Calu3 (cell line): ENCODE results near the gene KLF18. TPM values are rescaled to one million over a fixed set of nuclear protein-coding genes. Genes with fewer than 3 reads are reported as not detected.

ENCODE experiments used
- BruUV-seq: library from RNA; stranded (reverse); fragments of 400-500 nt; replicated peaks from 2 replicates; lab custom pipeline; 2021; lab: Mats Ljungman, UMichigan
- CTCF ChIA-PET: fragments of 300-600 bp; sonication (Branson Sonifier 250); formaldehyde crosslinking; loops from one replicate; lab custom pipeline; 2022; ENCODE audit warnings: antibody characterized with exemption; lab: Charles Lee
- DNase-seq: peaks from one replicate; pipeline ENCODE4 v3.0.0; 2022
- H3K27ac Mint-ChIP-seq: one replicate; pipeline ENCODE4 v1.8.0; 2022; ENCODE audit warnings: mixed read lengths; ENCODE audit not compliant: unreplicated experiment
- H3K27me3 Mint-ChIP-seq: one replicate; pipeline ENCODE4 v1.8.0; 2022; ENCODE audit warnings: mixed read lengths; ENCODE audit not compliant: unreplicated experiment
- H3K36me3 Mint-ChIP-seq: one replicate; pipeline ENCODE4 v1.8.0; 2022; ENCODE audit warnings: mild to moderate bottlenecking, moderate library complexity, mixed read lengths; ENCODE audit not compliant: insufficient read depth, unreplicated experiment
- H3K4me1 Mint-ChIP-seq: one replicate; pipeline ENCODE4 v1.8.0; 2022; ENCODE audit warnings: mild to moderate bottlenecking, low read depth, mixed read lengths; ENCODE audit not compliant: unreplicated experiment
- H3K4me3 Mint-ChIP-seq: one replicate; pipeline ENCODE4 v1.8.0; 2022; ENCODE audit warnings: mild to moderate bottlenecking, low read depth, moderate library complexity, mixed read lengths; ENCODE audit not compliant: unreplicated experiment
- H3K9me3 Mint-ChIP-seq: one replicate; pipeline ENCODE4 v1.8.0; 2022; ENCODE audit warnings: low read depth, mixed read lengths; ENCODE audit not compliant: unreplicated experiment
- CTCF ChIP-seq: fragments of 200-600 bp; IDR thresholded peaks from one replicate; pipeline ENCODE4 v1.8.0; 2022; ENCODE audit warnings: antibody characterized with exemption; ENCODE audit not compliant: unreplicated experiment
- intact Hi-C: fragments of 100-400 bp; cut with micrococcal nuclease; formaldehyde crosslinking; loops from one replicate; pipeline ENCODE4 v1.10.0; 2022; ENCODE audit not compliant: unreplicated experiment
- total RNA-seq: library from RNA; stranded (reverse); gene quantifications from 2 replicates; pipeline ENCODE4 v1.2.3, GENCODE V29; 2022

Gene KLF18
- total RNA-seq, 1 experiment from 2014 or later = not detected

DNA sequence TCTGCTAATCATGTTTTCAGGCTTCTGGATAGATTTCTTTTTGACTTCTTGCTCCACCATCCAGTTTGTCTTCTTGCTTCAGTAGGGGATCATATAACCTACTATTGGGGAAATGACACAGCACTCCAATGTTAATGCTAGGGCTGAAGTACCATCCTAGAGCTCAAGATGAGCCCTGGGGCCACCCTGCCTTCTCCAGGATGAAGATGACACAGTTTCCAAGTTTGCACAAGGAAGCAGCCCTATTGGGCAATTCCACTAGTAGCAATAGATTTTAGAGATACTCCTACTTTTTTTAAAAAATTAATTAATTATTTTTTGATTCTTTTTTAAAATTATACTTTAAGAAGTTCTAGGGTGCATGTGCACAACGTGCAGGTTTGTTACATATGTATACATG, 11.3 kb upstream of the KLF18 start:
- peaks cover under 1% of the 10 kb centered on the region for H3K9me3 Mint-ChIP-seq
- no peak overlapping the region for H3K27ac Mint-ChIP-seq
- no peak overlapping the region for H3K4me3 Mint-ChIP-seq
- peaks cover 20% of the 10 kb centered on the region for H3K4me1 Mint-ChIP-seq
- no peak for TF ChIP-seq CTCF
- peaks cover 9% of the 10 kb centered on the region for H3K36me3 Mint-ChIP-seq
- no peaks in the 10 kb centered on the region for H3K27me3 Mint-ChIP-seq
- intact Hi-C loops = no loop called here
- DNase-seq = no peak
- CTCF ChIA-PET = no interaction called here
- no TSS peak for BruUV-seq

- Mint-ChIP-seq H3K27me3 (no peaks in the 10 kb centered on the region), H3K36me3 (peaks cover 9% of the 10 kb centered on the region), H3K9me3 (peaks cover 2% of the 10 kb centered on the region), H3K27ac (no peak overlapping the region), H3K4me1 (peaks cover 20% of the 10 kb centered on the region), H3K4me3 (no peak overlapping the region)
- BruUV-seq = no TSS peak
- TF ChIP-seq CTCF = no peak
- CTCF ChIA-PET = interaction anchor here (0.7 kb wide), 1 partner anchor 16 kb away, joined by 3 read pairs; no protein-coding TSS in a partner anchor
- intact Hi-C loops = no loop called here
- no peak for DNase-seq
Measured at GRCh38 chr1:44151808-44152207, 10.4 kb upstream of the KLF18 start.

DNA sequence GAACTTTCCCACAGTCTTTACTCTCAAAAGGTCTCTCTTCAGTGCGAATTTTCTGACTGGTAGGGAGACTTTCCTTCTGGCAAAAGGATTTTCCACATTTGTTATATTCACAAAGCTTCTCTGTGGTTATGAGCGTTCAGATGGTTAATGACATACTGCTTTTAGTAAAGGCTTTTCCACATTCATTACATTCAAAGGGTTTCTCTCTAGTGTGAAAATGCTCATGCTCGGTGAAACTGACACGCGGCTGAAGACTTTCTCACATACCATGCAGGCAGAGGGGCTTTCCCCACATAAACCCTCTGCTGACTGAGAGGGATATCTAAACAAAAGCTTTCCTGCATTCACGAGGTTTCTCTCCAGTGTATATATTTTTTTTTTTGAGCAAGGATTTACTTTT, 9.9 kb upstream of the KLF18 start:
- peaks cover 20% of the 10 kb centered on the region for H3K4me1 Mint-ChIP-seq
- no peak overlapping the region for H3K4me3 Mint-ChIP-seq
- peaks cover 9% of the 10 kb centered on the region for H3K36me3 Mint-ChIP-seq
- peaks cover 2% of the 10 kb centered on the region for H3K9me3 Mint-ChIP-seq
- intact Hi-C loops = no loop called here
- CTCF ChIA-PET = interaction anchor here (0.7 kb wide), 1 partner anchor 16 kb away, joined by 3 read pairs; no protein-coding TSS in a partner anchor
- DNase-seq = no peak
- no peak for TF ChIP-seq CTCF
- H3K27ac Mint-ChIP-seq = no peak overlapping the region
- no TSS peak for BruUV-seq
- no peaks in the 10 kb centered on the region for H3K27me3 Mint-ChIP-seq

- no peak for TF ChIP-seq CTCF
- CTCF ChIA-PET = no interaction called here
Measured at GRCh38 chr1:44147582-44147981, 6.2 kb upstream of the KLF18 start.

More at GRCh38 chr1:44147582-44147981, 6.2 kb upstream of the KLF18 start:
- Mint-ChIP-seq H3K27ac (no peak overlapping the region), H3K36me3 (no peaks in the 10 kb centered on the region), H3K27me3 (no peaks in the 10 kb centered on the region), H3K4me1 (no peaks in the 10 kb centered on the region), H3K4me3 (no peak overlapping the region), H3K9me3 (peaks cover 11% of the 10 kb centered on the region)
- no TSS peak for BruUV-seq
- no peak for DNase-seq
- intact Hi-C loops = no loop called here
